GM18861 (cell line): ENCODE results near the gene GRIN2A.

Experiments used
- ATAC-seq: cut with Tn5 transposase; IDR thresholded peaks from one replicate; pipeline ENCODE4 v1.9.1; 2021; ENCODE audit not compliant: unreplicated experiment

GRIN2A gene

DNA sequence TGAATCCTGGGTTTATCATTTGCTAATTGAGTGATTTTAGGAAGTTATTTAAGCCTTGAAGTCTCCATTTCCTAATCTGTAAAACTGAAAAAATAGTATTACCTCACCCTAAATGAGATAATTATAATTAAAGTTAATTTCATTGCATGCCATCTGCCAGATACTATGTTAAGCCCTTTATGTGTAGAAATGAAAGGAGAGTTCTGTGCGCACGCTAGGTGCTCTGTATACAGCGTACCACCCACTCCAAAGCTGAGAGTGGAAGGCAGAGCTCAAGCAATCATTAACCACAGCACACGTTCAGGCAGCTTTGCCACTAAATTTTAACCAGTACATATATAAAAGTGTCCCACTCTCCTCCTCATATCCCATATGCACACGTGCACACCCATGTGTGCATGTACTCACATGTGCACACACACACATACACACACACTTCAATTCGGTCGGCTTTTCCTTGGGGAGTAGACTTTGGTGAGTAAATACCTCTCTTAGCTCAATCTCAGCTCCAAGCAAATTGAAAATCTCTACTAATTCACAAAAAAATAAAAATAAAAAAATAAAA is 204.8 kb downstream of the GRIN2A start:
- no peak for ATAC-seq

- no peak for ATAC-seq
Measured at GRCh38 chr16:9976601-9977000, 205.6 kb downstream of the GRIN2A start.

DNA sequence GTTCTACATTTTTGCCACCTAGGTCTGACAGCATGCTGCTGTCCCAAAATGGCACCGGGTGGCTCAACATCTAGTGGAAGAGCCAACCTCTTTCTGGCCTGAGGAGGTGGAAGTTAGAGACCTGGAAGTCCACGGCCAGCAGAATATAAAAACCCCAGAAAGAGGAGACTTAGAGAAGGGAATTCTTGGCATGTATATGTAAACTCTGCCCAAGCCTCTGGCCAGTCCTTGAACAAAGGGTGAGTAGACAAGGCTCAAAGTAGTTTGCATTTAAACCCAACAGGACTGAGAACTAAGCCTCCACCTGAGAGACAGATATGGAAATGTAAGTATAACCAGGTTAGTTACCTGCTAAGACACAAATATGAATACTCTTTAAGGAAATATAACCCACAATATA is 210.3 kb downstream of the GRIN2A start:
- ATAC-seq = no peak

GRCh38 chr16:9970796-9971195 is 211.4 kb downstream of the GRIN2A start:
- no peak for ATAC-seq

GRCh38 chr16:9970244-9970643 is 212.0 kb downstream of the GRIN2A start:
- ATAC-seq = no peak

DNA sequence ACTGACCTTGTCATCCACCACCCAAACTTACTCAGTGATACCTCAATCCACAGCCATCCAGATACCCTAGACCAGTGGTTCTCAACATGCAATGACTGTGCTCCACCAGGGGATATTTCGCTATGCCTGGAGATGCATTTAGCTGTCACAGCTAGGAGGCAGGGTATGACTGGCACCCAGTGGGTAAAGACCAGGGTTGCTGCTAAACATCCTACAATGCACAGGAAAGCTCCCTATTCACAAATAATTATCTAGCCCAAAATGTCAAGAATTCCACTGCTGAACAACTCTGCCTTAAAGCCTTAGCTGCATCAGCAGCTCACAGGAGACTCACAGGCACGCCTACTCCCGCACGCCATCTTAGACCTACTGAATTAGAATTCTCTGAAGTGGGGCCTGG is 212.6 kb downstream of the GRIN2A start:
- no peak for ATAC-seq

GRCh38 chr16:9966569-9967157 is 215.6 kb downstream of the GRIN2A start:
- peak; percentile 86 for ATAC-seq

DNA sequence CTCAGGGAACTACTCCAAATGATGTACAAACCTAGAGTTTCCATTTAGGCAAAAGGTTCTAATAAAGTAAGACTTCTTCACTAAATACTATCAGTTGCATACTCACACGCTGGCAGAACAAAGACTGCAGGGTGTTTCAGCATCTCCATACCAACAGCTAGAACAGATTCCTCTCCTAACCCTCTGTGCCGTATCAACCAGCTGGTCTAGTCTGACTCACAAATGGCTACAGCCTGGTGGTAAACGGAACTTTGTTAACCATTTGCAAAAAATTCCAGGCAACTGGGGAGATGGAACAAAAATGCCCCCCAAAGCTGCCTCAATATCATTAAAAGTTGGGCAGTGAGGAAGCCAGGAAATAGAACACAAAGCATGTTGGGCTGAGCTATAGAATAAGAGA is 217.1 kb downstream of the GRIN2A start:
- ATAC-seq = no peak

- no peak for ATAC-seq
Measured at GRCh38 chr16:9964426-9964825, 217.8 kb downstream of the GRIN2A start.

DNA sequence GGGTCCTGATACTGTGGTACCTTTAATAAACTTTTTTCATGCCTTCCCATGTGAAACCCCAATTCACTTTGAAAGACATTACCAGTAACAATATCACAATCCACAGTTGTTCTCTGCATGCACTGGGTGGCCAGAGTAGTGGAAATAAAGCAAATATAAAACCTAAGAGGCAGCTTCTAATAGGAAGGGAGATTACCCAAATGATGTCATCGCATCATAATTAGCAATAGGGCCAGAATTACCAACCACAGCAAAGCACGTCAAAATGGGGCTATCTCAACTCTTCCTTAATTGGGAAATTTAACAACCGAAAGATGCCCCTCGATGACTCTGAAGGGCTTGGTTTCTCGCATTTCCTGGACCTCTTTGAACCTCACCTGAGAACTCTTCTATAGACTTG is 224.8 kb downstream of the GRIN2A start:
- no peak for ATAC-seq

GRCh38 chr16:9957002-9957401 is 225.2 kb downstream of the GRIN2A start:
- ATAC-seq = no peak

DNA sequence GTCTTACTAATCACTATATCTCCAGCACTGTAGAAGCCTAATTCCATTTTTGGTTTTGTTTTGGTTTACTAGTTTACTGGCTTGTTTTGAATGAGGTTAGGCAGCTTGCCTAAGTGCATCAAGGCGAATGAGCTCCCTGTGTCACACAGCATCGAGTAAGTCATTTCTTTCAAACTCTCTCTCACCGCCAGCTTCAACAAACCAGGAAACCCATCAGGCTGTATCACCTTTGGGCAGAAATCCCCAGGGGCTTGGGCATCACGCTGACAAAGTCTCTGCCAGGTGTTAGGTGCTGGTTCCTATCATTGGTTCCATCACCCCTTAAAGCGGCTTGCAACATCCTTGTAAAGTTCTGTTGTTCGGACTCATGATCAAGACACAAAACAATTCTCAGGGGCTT is 226.6 kb downstream of the GRIN2A start:
- no peak for ATAC-seq

DNA sequence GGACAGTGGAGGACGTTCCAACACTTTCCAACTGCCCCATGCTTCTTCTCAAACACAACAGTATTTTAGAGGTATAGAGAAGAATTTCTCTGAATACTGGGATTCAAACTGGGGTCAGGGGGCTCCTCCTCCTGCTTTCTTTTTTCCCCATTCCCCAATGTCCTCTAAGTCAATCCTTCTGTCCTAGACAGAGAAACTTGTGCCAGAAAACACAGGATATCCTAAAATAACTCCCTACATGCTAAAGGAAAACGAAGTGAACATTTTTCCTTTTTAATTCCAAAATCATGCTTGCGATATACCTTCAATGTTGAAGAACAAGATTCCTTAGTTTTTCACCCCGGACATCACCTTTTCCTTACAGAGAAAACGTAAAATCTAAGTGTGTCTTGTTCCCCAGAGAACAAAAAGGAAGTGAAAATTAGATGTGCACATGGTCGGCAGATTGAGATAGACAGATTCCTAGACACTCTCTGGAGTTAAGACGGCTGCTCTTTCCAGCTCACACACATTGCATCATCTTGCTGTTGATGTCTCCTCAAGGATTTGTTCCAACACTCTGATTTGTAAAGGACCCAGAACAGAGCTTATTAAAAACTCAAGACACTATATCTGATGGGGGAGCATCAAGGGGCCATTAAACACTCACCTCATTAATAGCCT is 228.2 kb downstream of the GRIN2A start:
- no peak for ATAC-seq

GRCh38 chr16:9950658-9951057 is 231.6 kb downstream of the GRIN2A start:
- ATAC-seq = no peak

GRCh38 chr16:9949396-9949795 is 232.8 kb downstream of the GRIN2A start:
- ATAC-seq = no peak

- no peak for ATAC-seq
Measured at GRCh38 chr16:9948933-9949332, 233.3 kb downstream of the GRIN2A start.

DNA sequence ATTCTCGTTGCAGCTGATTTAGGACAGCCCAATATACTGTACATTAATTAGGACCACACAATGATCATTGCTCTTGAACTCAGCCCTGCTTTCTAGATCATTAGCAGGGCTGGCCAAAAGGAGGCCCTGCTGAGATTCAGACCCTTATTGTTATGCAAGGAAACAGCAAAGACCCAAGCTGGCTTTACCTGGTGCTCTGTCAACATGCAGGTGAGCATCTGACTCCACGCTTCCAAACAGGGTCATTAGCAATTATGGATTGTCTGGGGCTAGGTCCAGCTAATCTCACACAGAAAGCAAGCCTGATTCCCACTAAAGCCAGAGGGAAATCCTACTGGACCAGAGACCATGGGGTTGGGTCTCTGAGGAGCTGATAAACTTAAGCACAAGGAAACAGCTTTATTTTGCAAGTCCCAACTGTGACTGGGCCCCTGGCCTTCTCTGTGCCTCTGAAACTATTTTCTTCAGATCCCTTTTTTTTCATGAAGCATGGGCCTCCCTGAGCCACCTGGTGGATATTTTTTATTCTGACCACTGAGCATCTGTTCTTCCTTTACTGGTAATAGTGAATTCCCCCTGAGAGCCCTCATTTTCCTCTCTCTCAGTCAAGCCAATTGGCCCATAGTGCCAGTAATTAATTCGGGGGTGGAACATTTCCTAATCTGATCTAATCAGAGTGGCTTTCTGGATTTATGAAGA is 236.1 kb downstream of the GRIN2A start:
- no peak for ATAC-seq

DNA sequence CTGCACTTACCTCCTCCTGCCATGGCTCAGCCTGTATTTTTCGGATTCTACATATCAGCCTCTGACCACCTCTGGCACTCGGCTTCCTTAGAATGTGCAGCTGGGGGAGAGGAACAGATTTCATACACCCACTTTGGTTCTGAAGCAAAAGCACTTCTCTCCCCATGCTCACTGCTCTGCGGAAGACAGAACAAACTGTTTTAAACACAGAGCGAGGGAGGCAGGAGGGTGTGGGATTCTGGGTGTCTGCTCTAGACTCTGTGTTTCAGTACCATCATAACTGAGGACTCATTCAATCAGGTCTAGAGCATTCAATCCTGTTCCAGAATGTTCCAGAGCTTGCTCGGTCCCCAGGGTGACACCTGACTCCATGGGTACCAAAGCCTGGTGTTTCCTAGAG is 239.1 kb downstream of the GRIN2A start:
- ATAC-seq = no peak

GRCh38 chr16:9941245-9941644 is 241.0 kb downstream of the GRIN2A start:
- no peak for ATAC-seq

DNA sequence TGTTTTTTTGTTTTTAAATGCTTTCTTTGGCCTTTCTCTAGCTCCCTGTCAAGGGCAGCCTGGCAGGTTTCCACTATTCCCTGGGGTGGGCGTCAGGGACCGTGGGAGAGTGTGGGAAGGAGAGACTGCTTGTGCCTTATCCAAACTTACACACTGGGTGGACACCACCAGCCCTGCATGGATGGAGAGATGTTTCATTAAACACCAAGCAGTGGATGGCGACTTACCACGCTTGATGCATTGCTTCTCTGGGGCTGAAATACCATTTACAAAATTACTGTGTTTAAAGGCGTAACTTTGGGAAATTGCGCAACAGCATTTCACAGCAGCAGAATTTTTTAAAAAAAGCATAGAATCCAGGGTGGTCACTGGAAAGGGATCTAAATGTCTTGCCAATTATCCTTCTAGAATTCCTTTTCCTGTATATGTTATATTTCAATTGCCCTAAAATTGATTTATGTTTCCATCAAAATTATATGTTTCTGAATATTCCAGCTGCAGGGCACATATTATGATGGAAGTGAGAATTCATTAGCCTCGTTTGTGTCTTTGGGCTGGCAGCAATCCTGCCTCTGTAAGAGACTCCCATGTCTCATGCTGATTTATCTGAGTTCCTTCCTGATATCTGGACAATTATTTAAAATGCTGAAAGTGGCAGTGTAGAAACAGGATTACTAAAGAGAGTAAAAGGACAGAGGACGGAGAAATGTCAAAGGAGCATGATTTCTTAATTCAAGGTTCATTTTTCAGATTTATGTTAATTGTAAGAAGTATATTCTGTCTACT is 247.3 kb downstream of the GRIN2A start:
- ATAC-seq = no peak

DNA sequence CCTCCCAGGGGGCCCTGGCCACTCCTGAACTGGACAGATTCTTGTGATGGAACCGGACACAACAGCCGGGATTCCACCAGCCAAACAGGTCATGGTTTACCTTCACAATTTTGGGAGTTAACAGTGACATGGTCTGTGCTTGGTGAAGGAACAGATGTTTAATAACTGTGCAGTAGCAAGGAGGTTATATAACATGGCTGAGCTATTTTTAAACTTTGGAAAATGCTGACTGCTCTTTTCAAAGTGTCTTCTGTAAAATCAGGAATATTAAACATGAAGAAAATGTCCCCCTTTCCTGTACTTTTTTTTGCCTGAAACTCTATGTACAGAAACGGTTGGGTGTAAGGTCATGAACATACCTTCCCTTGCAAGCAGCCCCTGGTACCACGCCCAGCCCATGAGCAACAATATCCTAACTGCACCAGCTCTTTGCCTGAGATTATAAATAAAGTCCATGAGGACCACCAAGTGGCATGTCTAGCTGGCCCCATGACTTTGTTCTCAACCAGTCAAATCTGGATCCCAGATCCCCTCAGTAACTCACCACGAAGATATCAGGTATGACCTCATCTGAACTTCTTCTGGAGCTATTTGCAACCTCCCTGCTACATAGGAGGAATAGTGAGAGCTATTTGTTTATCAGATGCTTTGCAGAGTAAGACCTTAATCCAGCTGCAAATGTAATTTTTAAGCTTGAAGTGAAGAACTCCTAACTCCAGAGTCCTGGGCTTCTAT is 249.1 kb downstream of the GRIN2A start:
- ATAC-seq = no peak
